WTC11 (cell line): ENCODE results near the gene DENND5A.

ENCODE experiments used
- CREB1 ChIP-seq: sonication (generic); formaldehyde crosslinking; IDR thresholded peaks from 2 replicates; pipeline ENCODE4 v1.8.0; 2023; ENCODE audit warnings: mild to moderate bottlenecking, missing genetic modification reagents
- CTCF ChIP-seq: fragments of 200-600 bp; IDR thresholded peaks from 2 replicates; pipeline ENCODE4 v1.8.0; 2022; ENCODE audit warnings: antibody characterized with exemption
- NFYB ChIP-seq: sonication (generic); formaldehyde crosslinking; conservative IDR thresholded peaks from 2 replicates; pipeline ENCODE4 v1.8.0; 2022; ENCODE audit warnings: low read depth, missing genetic modification reagents
- TEAD4 ChIP-seq: sonication (generic); formaldehyde crosslinking; IDR thresholded peaks from 2 replicates; pipeline ENCODE4 v1.8.0; 2022; ENCODE audit warnings: mild to moderate bottlenecking, missing genetic modification reagents

DNA sequence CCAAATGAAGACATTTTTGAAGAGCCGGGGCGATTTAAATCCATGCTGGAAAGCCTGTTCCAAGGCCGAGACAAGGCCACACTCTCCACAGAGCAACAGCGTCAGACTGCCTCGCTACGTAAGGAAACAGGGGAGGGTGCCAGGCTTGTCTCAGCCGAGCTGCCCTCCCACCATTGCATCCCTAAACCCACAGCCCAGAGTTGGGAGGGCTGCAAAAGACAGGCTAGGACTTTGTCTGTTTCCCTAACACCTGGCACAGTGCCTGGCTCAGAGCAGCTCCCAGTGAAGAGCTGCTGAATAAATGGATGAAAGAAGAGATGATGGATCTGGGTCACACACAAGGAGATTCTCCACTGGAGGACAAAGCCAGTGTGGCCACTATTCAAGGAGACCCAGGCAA lies 122.4 kb downstream of the DENND5A start:
- TF ChIP-seq CREB1 (CRISPR knock-in tag) (no peak), TEAD4 (CRISPR knock-in tag) (no peak), CTCF (no peak), NFYB (CRISPR knock-in tag) (no peak)
